ENCODE measurements around the gene FAM241A. TPM values are rescaled to one million over a fixed set of nuclear protein-coding genes. Genes with fewer than 3 reads are reported as not detected.

The FAM241A gene
- total RNA-seq, 4 donors from 2014 or later: 6.4 to 26.1 (median 14.4) TPM

GRCh38 chr4:112213091-112213490 is 67.8 kb downstream of the FAM241A start:
- no peak for TF ChIP-seq CTCF (IDR thresholded peaks at IDR 0.05; ENCODE audit: low read depth)

- TF ChIP-seq CTCF (IDR thresholded peaks at IDR 0.05; ENCODE audit: low read depth): no peak
These were observed 68.6 kb downstream of the FAM241A start for GRCh38 chr4:112213856-112214255.

- no peak for TF ChIP-seq CTCF (IDR thresholded peaks at IDR 0.05; ENCODE audit: low read depth)
These were observed 69.4 kb downstream of the FAM241A start for GRCh38 chr4:112214390-112215264.

GRCh38 chr4:112219826-112220366 is 74.6 kb downstream of the FAM241A start:
- no peak for TF ChIP-seq CTCF (IDR thresholded peaks at IDR 0.05; ENCODE audit: low read depth)

GRCh38 chr4:112222219-112222955 is 77.1 kb downstream of the FAM241A start:
- TF ChIP-seq CTCF (IDR thresholded peaks at IDR 0.05; ENCODE audit: low read depth): no peak

GRCh38 chr4:112225157-112225556 is 79.9 kb downstream of the FAM241A start:
- TF ChIP-seq CTCF (IDR thresholded peaks at IDR 0.05; ENCODE audit: low read depth): no peak
